Keratinocyte (primary cell): ENCODE results near the gene S100A11. TPM values are rescaled to one million over a fixed set of nuclear protein-coding genes. Genes with fewer than 3 reads are reported as not detected.
"Not testable (repeated sequence)": the region's sequence is repeated elsewhere in the genome, so short reads cannot be mapped to it uniquely, and the experiment has no call there.

Experiments used
- DNase-seq: peaks from one replicate; pipeline ENCODE4 v3.0.0-alpha.2; 2011; ENCODE audit warnings: low read depth, missing footprints, low spot score
- FAIRE-seq: peaks from 2 replicates; lab custom pipeline; 2011; peaks lifted over from hg19 to GRCh38; lab: Jason Lieb, UNC
- H2AFZ ChIP-seq: 2 replicates; pipeline ENCODE4 v1.6.0; 2012; ENCODE audit warnings: low read length, control low read depth, inconsistent platforms; ENCODE audit not compliant: control insufficient read depth
- H3K27ac ChIP-seq: 2 replicates; pipeline ENCODE4 v1.5.1; 2011; ENCODE audit warnings: low read length; ENCODE audit not compliant: control insufficient read depth, insufficient read depth
- H3K27me3 ChIP-seq: 3 replicates; pipeline ENCODE4 v1.6.0; 2011; ENCODE audit warnings: low read length; ENCODE audit not compliant: control insufficient read depth, insufficient read depth; ENCODE audit errors: extremely low read depth
- H3K36me3 ChIP-seq, 2 experiments: 2 replicates in 1 of 2; 3 replicates in 1 of 2; pipeline ENCODE4 v1.5.1; 2011; ENCODE audit warnings: low read length in 2 of 2, mild to moderate bottlenecking in 1 of 2; ENCODE audit not compliant: control insufficient read depth in 2 of 2, insufficient read depth in 2 of 2; ENCODE audit errors: extremely low read depth in 1 of 2
- H3K4me1 ChIP-seq: 3 replicates; pipeline ENCODE4 v1.5.1; 2011; ENCODE audit warnings: low read length; ENCODE audit not compliant: control insufficient read depth, insufficient read depth; ENCODE audit errors: extremely low read depth
- H3K4me2 ChIP-seq: 3 replicates; pipeline ENCODE4 v1.6.0; 2011; ENCODE audit warnings: low read depth, low read length; ENCODE audit not compliant: control insufficient read depth, insufficient read depth; ENCODE audit errors: extremely low read depth
- H3K4me3 ChIP-seq, 3 experiments: fragments of 200-600 bp in 1 of 3; sonication (generic) in 1 of 3; 2 replicates in 2 of 3; 3 replicates in 1 of 3; pipeline ENCODE4 v1.5.1; 2011 to 2016; ENCODE audit warnings: low read length in 3 of 3, mild to moderate bottlenecking in 3 of 3, control low read depth in 2 of 3, inconsistent platforms in 1 of 3, low read depth in 1 of 3, mixed read lengths in 1 of 3, mixed run types in 1 of 3, moderate library complexity in 1 of 3; ENCODE audit not compliant: control insufficient read depth in 2 of 3, insufficient read depth in 2 of 3; ENCODE audit errors: extremely low read depth in 1 of 3
- H3K79me2 ChIP-seq: 2 replicates; pipeline ENCODE4 v1.6.0; 2012; ENCODE audit warnings: low read length; ENCODE audit not compliant: control insufficient read depth, insufficient read depth
- H3K9ac ChIP-seq: 3 replicates; pipeline ENCODE4 v1.6.0; 2011; ENCODE audit warnings: low read length; ENCODE audit not compliant: control insufficient read depth, insufficient read depth; ENCODE audit errors: extremely low read depth
- H3K9me1 ChIP-seq: 3 replicates; pipeline ENCODE4 v1.6.0; 2011; ENCODE audit warnings: low read length; ENCODE audit not compliant: control insufficient read depth, insufficient read depth; ENCODE audit errors: extremely low read depth
- H3K9me3 ChIP-seq: 2 replicates; pipeline ENCODE4 v1.5.1; 2012; ENCODE audit warnings: low read depth, low read length; ENCODE audit not compliant: control insufficient read depth
- H4K20me1 ChIP-seq: 3 replicates; pipeline ENCODE4 v1.6.0; 2011; ENCODE audit warnings: low read length; ENCODE audit not compliant: control insufficient read depth, insufficient read depth; ENCODE audit errors: extremely low read depth
- CTCF ChIP-seq, 3 experiments: IDR thresholded peaks in 1 of 3; conservative IDR thresholded peaks in 1 of 3; optimal IDR thresholded peaks in 1 of 3; 2 replicates in 2 of 3; 3 replicates in 1 of 3; pipeline versions ENCODE3 to v1.5.1; 2011; ENCODE audit warnings: low read length in 3 of 3, mild to moderate bottlenecking in 3 of 3, moderate library complexity in 2 of 3, control low read depth in 1 of 3, inconsistent platforms in 1 of 3; ENCODE audit not compliant: insufficient read depth in 2 of 3; ENCODE audit errors: extremely low read depth in 1 of 3
- EZH2 ChIP-seq: IDR thresholded peaks from one replicate; pipeline ENCODE4 v1.6.1; 2012; ENCODE audit warnings: inconsistent platforms, mild to moderate bottlenecking, low read length, moderate library complexity
- dilution Hi-C: fragments of 300-500 bp; cut with MboI; formaldehyde crosslinking; loops from one replicate; pipeline ENCODE4 v1.7.0; 2020; ENCODE audit warnings: low sequenced_read_pairs; ENCODE audit not compliant: extremely low pct_ligation_motif_present
- polyA plus RNA-seq, 5 experiments: library from polyadenylated mRNA; depleted of rRNA in 3 of 5; stranded (reverse) in 3 of 5; stranded (forward) in 1 of 5; unstranded in 1 of 5; fragments of >200 nt; gene quantifications; 1 replicate in 1 of 5; 2 replicates in 3 of 5; 3 replicates in 1 of 5; pipeline versions ENCODE4 v1.2.1 to v1.2.3, GENCODE V29; 2011 to 2012; ENCODE audit warnings: missing spikeins in 2 of 5, low read depth in 1 of 5, low replicate concordance in 1 of 5

The S100A11 gene
- polyA plus RNA-seq, 1 donor (not counting 4 experiments of a cell fraction or from before 2014, with no cell fraction given), result 3,230 TPM

- H3K4me2 ChIP-seq, H3K9me3 ChIP-seq, H3K4me3 ChIP-seq, H3K79me2 ChIP-seq, FAIRE-seq, DNase-seq, H3K27ac ChIP-seq, H4K20me1 ChIP-seq, H3K27me3 ChIP-seq, H3K9me1 ChIP-seq, H3K36me3 ChIP-seq, H3K4me1 ChIP-seq, H3K9ac ChIP-seq, dilution Hi-C loops, H2AFZ ChIP-seq: not testable (repeated sequence)
Observed at GRCh38 chr1:152080494-152080893, 43.7 kb upstream of the S100A11 start.

GRCh38 chr1:152078831-152079441, 42.1 kb upstream of the S100A11 start:
- no peaks in the 10 kb centered on the region for H3K4me1 ChIP-seq
- no peak overlapping the region for H3K4me2 ChIP-seq
- no peaks in the 10 kb centered on the region for H3K9me1 ChIP-seq
- no peaks in the 10 kb centered on the region for H3K9me3 ChIP-seq
- H4K20me1 ChIP-seq, result no peaks in the 10 kb centered on the region
- TF ChIP-seq CTCF (optimal IDR thresholded peaks at IDR 0.05 in 1 of 3, IDR thresholded peaks at IDR 0.05 in 1 of 3, conservative IDR thresholded peaks at IDR 0.05 in 1 of 3; ENCODE audit: extremely low read depth in 1 of 3, insufficient read depth in 2 of 3, low read length in 3 of 3), result no peak
- no peaks in the 10 kb centered on the region for H3K79me2 ChIP-seq
- dilution Hi-C loops, result no loop called here
- no peak overlapping the region for H2AFZ ChIP-seq
- H3K4me3 ChIP-seq, result no peak overlapping the region
- H3K27ac ChIP-seq, result no peak overlapping the region
- H3K36me3 ChIP-seq, result no peaks in the 10 kb centered on the region
- DNase-seq, result no peak
- no peak overlapping the region for H3K9ac ChIP-seq
- FAIRE-seq, result no peak
- H3K27me3 ChIP-seq, result peaks cover 2% of the 10 kb centered on the region

- dilution Hi-C loops, result no loop called here
- no peak overlapping the region for H2AFZ ChIP-seq
- no peaks in the 10 kb centered on the region for H3K36me3 ChIP-seq
- DNase-seq, result no peak
- no peak overlapping the region for H3K4me3 ChIP-seq
- no peak overlapping the region for H3K27ac ChIP-seq
- H3K9me1 ChIP-seq, result no peaks in the 10 kb centered on the region
- H3K9ac ChIP-seq, result no peak overlapping the region
- H3K27me3 ChIP-seq, result peaks cover 2% of the 10 kb centered on the region
- no peaks in the 10 kb centered on the region for H3K4me1 ChIP-seq
- H4K20me1 ChIP-seq, result no peaks in the 10 kb centered on the region
- TF ChIP-seq EZH2 (no peak), CTCF (optimal IDR thresholded peaks at IDR 0.05 in 1 of 3, IDR thresholded peaks at IDR 0.05 in 1 of 3, conservative IDR thresholded peaks at IDR 0.05 in 1 of 3; ENCODE audit: extremely low read depth in 1 of 3, insufficient read depth in 2 of 3, low read length in 3 of 3) (no peak)
- no peak overlapping the region for H3K4me2 ChIP-seq
- no peaks in the 10 kb centered on the region for H3K79me2 ChIP-seq
- H3K9me3 ChIP-seq, result no peaks in the 10 kb centered on the region
- no peak for FAIRE-seq
Observed at GRCh38 chr1:152072311-152072710, 35.5 kb upstream of the S100A11 start.
